Stimulated activated CD8-positive, alpha-beta memory T cell treated with anti-CD3 and anti-CD28 coated beads, Interleukin-4, amount 100 ng/mL, for 24 hours (primary cell): ENCODE measurements around the gene MAFB.
A peak's percentile ranks its signal among the peaks of the same experiment; 100 is the strongest.
"Not testable (repeated sequence)": the region's sequence is repeated elsewhere in the genome, so short reads cannot be mapped to it uniquely, and the experiment has no call there.

Source experiments
- DNase-seq: peaks from one replicate; pipeline ENCODE4 v3.0.0-alpha.2; 2020; ENCODE audit warnings: low read depth

The MAFB gene

GRCh38 chr20:40689100-40689942 is at the start of gene MAFB:
MAFB (minus strand) TSS chr20:40689236; CDS start chr20:40688850, 386 bp downstream.
- peak; percentile 49 for DNase-seq

DNA sequence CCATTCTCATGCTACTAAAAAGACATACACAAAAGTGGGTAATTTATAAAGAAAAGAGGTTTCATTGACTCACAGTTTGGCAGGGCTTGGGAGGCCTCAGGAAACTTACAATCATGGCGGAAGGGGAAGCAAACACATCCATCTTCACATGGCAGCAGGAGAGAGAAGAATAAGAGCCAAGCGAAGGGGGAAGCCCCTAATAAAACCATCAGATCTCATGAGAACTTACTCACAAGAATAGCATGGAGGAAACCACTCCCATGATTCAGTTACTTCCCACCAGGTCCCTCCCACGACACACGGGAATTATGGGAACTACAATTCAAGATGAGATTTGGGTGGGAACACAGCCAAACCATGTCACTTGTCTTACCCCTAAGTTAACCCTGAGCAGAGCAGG is 47.4 kb upstream of the MAFB start:
- DNase-seq = not testable (repeated sequence)

- DNase-seq = no peak
These were observed 40.0 kb upstream of the MAFB start for GRCh38 chr20:40728996-40729395.

GRCh38 chr20:40728470-40728869 is 39.4 kb upstream of the MAFB start:
- DNase-seq = no peak

DNA sequence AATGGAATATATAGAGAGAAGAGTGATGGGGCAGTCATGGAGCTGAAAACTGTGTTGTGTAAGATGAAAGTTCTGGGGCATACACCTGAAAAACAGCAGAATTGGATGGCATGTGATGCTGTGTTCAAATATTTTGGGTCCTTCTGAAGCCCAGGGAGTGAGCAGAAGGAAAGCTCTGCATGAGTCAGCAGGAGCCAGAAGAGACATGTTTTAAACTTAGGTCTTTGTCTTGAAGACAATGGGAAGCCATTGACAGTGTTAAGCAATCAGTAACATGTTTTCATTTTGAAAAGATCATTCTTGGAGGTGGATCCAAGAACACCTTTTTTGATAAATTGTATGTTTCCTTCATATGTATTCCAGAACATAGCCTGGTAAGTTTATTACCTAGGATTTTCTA is 38.9 kb upstream of the MAFB start:
- no peak for DNase-seq

- DNase-seq = no peak
These were observed 37.7 kb upstream of the MAFB start for GRCh38 chr20:40726776-40727175.

DNA sequence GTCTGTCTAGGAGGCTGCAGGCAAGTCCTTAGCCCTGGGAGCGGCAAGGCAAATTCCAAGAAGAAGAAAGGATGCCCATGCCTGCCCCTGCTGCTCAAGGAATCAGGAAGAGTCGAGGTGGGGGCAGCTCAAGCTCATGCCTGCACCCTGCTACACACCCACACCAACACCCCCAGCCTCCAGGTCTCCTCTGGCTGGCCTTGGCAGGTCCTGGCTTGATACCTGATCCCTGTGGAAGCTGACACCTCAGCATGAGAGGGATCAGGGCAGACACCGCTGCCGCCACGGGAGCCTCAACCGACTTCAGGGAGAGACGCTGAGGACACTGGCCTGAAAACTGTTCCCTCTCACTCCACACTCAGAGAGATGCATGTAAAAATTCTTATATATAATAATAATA is 35.5 kb upstream of the MAFB start:
- no peak for DNase-seq

DNA sequence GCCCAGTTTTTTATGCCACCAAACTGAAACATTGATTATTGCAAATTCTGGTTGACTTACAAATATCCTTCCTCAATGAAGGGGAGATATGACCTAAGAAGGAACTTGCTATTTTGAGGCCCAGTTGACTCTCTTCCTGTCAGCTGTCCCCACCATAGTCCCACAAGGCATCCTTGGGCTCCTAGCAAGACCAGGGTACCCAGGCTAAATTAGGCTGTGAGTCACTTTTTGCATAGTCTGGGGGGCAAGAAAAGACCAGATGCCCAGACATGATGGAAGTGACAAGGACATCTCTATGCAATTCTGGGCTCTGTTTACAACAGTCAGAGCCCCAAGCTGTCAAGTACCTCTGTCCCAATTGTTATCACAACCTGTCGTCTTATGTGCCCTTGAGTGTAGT is 31.8 kb upstream of the MAFB start:
- DNase-seq = no peak

DNA sequence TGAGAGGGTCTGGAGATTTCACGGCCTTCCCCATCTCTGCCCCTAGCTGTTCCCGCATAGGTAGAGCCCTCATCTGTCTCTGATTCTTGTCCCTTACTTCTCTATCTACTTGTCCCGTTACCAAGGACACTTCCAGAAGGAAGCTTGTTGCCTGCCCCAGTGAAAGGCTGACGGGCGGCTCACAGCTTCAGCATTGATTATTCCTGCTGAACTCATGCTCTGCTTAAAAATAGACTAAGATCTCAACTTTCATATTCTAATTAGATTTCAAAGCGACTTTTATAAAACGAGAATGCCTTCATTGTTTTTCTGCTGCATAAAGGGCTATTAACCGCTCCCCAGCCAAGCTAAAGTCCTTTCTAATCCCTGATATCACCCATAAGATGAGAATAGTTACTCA is 31.1 kb upstream of the MAFB start:
- DNase-seq = no peak

DNA sequence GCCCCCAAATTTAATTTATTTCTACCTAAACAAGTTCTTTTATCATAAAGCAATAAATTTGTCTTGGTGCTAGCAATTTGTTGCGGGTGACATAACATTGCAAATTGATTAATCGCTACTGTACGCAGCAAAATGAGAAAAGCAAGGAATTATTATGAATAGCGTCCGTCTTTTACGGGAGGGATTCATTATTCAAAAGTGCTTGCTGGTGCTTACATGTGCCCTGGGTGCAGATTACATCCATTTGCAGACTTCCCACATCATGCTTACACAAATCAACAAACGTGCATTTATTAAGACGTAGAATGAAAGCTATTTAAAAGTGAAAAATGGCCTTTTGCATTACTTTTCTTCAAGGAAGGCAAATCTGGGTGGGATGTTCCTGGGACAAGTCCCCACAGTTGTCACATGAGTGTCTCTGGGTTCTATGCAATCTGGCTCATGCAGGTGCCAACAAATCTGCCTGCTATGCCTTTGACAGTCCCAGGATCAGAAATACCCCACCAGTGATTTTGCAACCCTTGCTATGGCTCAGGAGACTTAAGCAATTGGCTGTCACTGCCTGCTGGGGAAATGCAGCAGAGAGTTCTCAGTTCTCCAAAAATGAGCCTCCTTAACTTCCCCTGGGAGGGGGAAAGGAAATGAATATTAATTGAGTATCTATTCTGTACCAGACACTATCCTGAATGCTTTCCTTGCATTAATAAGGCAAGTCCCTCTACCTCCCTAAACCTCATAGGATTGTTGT is 30.1 kb upstream of the MAFB start:
- no peak for DNase-seq

GRCh38 chr20:40718214-40718977 is 29.4 kb upstream of the MAFB start:
- DNase-seq = no peak

DNA sequence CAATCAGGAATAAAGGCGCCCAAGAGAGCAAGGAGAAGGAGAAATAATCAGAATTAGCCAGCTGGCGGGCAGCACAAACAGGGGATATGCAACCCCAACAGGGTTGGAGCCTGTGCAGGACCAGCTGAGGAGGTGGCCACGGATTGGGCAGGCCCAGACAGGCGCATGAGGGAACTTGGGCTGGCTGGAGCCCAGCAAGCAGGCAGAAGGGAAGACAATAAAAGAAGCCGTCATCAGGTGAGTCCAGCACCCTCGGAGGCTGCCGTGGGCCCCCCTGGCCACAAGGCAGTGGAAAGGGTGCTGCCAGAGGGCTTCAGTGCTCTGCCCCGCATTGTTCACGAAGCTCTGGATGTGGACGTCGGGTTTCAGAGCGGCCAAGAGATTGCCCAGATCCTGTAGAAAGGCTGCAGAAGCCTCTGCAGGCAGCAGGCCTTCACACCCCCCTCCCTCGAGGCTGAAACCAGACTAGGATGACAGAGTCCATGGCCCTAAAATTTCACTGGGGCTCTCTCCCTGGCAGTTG is 28.4 kb upstream of the MAFB start:
- no peak for DNase-seq

- DNase-seq = no peak
These were observed 26.5 kb upstream of the MAFB start for GRCh38 chr20:40715491-40715890.

DNA sequence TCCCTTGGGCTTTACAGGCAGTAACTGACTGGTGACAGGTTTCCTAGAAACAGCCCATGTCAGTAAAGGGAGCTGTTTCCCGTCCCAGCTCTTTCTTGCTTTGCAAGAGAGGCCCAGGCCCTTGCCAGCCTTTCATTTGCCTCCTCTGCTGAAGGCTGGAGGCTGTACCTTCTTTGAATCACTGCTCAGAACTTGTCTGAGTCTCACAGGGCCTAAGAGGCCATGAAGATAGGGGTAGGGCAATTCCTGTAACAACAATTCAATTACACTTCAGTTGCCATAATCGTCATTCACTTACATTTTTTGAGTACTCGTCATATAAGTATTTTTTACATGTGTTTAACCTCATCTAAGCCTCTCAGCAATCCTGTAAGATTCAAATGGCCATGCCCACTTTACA is 25.9 kb upstream of the MAFB start:
- no peak for DNase-seq

GRCh38 chr20:40714109-40714508 is 25.1 kb upstream of the MAFB start:
- no peak for DNase-seq

GRCh38 chr20:40713508-40713907 is 24.5 kb upstream of the MAFB start:
- DNase-seq = no peak

DNA sequence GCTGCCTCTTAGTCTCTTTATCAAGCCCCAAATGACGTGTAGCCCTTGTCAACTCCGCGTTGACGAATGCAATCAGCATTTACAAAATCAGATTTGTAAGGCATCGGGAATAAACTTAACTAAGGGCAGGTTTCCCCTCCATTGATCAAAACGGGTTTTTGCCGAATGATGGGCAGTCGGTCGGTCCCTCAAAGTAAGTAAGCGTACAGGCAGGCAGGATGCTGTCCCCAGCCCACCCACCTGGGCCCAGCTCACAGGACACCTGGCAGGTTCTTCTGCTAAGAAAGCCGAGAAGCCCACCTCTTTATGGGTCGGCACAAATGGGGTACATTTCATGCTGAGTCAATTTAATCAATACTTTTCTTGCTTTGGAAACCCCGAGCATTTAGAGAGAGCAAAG is 22.0 kb upstream of the MAFB start:
- DNase-seq = no peak

GRCh38 chr20:40710603-40711002 is 21.6 kb upstream of the MAFB start:
- DNase-seq = no peak

GRCh38 chr20:40706977-40707582 is 18.0 kb upstream of the MAFB start:
- no peak for DNase-seq

DNA sequence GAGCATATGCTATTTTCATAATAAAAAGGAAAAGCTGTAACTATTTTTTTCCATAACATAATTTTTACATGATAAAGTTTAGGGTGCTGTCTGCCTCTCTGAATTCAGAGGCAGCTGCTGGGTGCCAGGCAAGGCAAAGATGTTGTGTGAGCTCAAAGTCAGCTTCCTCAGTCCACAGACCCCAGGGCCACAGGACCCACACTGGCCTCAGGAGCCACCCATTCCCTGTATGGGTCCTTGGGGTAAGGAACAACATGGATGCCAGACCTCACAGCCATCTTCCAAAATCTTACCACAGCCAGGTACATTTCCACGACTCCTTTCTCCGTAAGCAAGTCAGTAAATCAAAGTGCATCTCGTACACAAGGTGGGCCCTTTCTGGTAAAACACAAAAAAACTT is 16.4 kb upstream of the MAFB start:
- DNase-seq = no peak

DNA sequence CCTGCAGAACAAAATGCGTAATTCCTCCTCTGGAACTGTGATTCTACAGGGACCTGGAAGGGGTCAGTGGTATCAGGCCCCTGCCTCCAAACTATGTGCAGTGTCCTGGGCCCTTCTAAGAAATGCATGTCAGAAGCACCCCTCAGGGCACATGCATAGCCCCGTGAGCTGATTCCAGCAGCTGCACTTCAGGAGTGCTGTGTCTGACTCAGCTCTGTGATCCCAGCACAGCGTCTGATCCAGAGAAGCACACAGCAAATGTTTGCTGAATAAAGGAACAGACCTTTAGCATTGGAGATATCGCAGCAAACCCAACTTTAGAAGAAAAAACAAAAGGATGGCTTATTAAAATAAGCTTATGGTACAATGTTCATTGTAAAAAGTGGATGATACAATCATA is 15.8 kb upstream of the MAFB start:
- DNase-seq = no peak

- DNase-seq = no peak
These were observed 15.0 kb upstream of the MAFB start for GRCh38 chr20:40703975-40704530.
